ENCODE results near the gene HCFC1R1. TPM values are rescaled to one million over a fixed set of nuclear protein-coding genes. Genes with fewer than 3 reads are reported as not detected.

Gene HCFC1R1
- total RNA-seq, 6 experiments from 2014 or later = 54.6 to 90.3 (median 83.2) TPM

- H3K27ac Mint-ChIP-seq = no peak overlapping the region
- no peaks in the 10 kb centered on the region for H3K36me3 Mint-ChIP-seq (ENCODE audit: low read depth)
- H3K27me3 Mint-ChIP-seq (ENCODE audit: insufficient read depth) = peaks cover 53% of the 10 kb centered on the region
- TF ChIP-seq, protein P1, sequence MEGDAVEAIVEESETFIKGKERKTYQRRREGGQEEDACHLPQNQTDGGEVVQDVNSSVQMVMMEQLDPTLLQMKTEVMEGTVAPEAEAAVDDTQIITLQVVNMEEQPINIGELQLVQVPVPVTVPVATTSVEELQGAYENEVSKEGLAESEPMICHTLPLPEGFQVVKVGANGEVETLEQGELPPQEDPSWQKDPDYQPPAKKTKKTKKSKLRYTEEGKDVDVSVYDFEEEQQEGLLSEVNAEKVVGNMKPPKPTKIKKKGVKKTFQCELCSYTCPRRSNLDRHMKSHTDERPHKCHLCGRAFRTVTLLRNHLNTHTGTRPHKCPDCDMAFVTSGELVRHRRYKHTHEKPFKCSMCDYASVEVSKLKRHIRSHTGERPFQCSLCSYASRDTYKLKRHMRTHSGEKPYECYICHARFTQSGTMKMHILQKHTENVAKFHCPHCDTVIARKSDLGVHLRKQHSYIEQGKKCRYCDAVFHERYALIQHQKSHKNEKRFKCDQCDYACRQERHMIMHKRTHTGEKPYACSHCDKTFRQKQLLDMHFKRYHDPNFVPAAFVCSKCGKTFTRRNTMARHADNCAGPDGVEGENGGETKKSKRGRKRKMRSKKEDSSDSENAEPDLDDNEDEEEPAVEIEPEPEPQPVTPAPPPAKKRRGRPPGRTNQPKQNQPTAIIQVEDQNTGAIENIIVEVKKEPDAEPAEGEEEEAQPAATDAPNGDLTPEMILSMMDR (IDR thresholded peaks at IDR 0.05) = no peak
- H3K4me1 Mint-ChIP-seq (ENCODE audit: low read depth) = no peaks in the 10 kb centered on the region
- H3K9me3 Mint-ChIP-seq = no peaks in the 10 kb centered on the region
- DNase-seq = no peak
- no peak overlapping the region for H3K4me3 Mint-ChIP-seq
Measured at GRCh38 chr16:3038256-3038655, 14.5 kb upstream of the HCFC1R1 start.

GRCh38 chr16:3036726-3037315 is 13.1 kb upstream of the HCFC1R1 start, which contains the start of gene BICDL2:
Gene BICDL2 (minus strand): TSS chr16:3036944. CDS start chr16:3035496, 1,448 bp downstream.
- DNase-seq = no peak
- TF ChIP-seq, protein P1 (IDR thresholded peaks at IDR 0.05) = no peak
- no peak within 1 kb of the TSS for H3K27ac Mint-ChIP-seq
- no peaks in the 10 kb centered on the region for H3K4me1 Mint-ChIP-seq (ENCODE audit: low read depth)
- no peak within 1 kb of the TSS for H3K4me3 Mint-ChIP-seq
- peaks cover 55% of the 10 kb centered on the region for H3K27me3 Mint-ChIP-seq (ENCODE audit: insufficient read depth)
- no peaks in the 10 kb centered on the region for H3K36me3 Mint-ChIP-seq (ENCODE audit: low read depth)
- H3K9me3 Mint-ChIP-seq = no peaks in the 10 kb centered on the region

DNA sequence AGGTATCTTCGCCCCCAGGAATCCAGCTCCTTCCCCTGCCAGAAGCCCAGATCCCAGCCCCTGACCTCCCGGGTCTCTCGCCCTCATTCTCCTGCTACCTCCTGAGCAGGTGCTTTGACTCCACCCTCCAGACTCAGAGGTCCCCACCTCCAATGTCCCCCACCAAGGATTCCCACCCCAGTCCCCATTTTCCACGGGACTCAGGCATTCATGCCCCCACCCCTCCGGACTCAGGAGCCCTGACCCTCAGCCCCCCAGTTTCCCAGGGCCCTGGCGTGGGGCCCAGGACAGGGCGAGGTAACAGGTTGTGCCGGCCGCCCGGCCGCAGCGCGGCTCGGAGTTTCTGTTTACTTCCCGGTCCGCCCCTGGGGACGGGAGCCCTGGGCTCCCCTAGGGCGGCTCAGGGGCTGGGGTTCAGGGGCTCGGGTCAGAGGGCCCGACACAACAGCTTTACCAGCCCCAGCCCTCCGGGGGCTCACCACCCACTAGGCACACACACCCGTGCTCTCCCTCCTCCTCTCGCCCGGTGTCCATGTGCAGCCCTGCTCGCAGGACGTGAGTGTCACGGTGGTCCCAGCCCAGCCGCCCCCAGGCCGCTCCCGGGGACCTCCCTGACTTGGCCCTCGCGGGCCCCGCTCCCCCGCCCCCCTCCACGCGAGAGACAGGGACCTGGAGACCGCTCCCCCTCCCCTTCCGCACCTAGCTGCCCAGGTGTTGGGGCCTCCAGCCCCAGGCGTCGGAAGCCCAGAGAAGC is 12.4 kb upstream of the HCFC1R1 start:
- Mint-ChIP-seq H3K27ac (no peak overlapping the region), H3K36me3 (ENCODE audit: low read depth) (no peaks in the 10 kb centered on the region), H3K4me3 (no peak overlapping the region), H3K4me1 (ENCODE audit: low read depth) (no peaks in the 10 kb centered on the region), H3K9me3 (no peaks in the 10 kb centered on the region), H3K27me3 (ENCODE audit: insufficient read depth) (peaks cover 55% of the 10 kb centered on the region)
- TF ChIP-seq, protein P1 (IDR thresholded peaks at IDR 0.05) = no peak
- no peak for DNase-seq

DNA sequence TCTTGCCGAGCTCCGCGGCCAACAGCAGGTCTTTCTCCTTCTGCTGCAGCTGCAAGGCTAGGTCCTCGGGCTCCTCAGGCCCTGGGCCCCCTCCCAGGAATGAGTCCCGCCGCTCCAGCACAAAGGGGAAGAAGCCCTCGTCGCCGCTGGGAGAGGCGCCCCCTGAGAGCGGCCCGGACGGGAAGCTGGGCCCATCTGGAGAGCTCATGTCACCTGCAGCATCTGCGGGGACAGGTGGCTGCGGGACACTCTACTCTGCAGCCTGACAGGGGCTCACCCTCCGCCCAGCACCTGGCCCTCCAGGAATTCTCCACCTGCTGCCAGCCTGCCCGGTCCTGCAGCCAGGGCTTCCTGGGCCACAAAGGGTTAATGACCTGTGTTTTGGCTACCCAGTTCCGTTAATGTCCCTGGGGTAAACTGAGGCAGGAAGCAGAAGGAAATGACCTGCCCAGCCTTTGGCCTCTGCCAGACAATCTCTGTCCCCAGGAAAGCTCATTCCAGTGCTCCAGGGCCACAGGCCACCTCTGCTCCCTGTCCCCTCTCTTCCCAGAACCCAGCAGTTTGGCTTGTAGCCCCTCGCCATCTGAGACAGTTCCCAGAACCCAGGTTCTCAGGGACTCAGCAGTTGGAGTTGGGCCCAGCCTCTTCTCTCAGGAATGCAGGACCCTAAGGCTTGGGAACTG is 11.7 kb upstream of the HCFC1R1 start:
- TF ChIP-seq, protein P1 (IDR thresholded peaks at IDR 0.05) = no peak
- Mint-ChIP-seq H3K4me3 (no peak overlapping the region), H3K4me1 (ENCODE audit: low read depth) (no peaks in the 10 kb centered on the region), H3K36me3 (ENCODE audit: low read depth) (no peaks in the 10 kb centered on the region), H3K27me3 (ENCODE audit: insufficient read depth) (peaks cover 57% of the 10 kb centered on the region), H3K9me3 (no peaks in the 10 kb centered on the region), H3K27ac (no peak overlapping the region)
- no peak for DNase-seq

DNA sequence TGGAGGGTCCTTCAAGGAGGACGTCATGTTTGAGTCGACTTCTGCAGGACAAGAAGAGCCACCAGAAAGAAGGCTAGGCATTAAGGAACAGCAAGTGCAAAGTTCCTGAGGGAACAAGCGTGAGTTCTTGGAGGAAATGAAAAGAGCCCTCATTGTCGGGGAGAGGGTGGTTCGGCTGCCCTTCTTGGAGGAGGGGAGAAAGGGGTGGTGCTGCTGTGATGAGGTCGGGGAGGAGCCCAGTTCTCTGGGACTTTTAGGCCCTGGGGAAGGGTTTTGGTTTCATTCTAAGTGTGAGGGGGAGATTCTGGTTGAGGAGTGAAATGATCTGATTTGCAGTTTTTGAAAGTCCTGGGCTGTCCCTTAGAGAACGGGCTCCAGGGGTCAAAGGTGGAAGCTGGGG is 8.9 kb upstream of the HCFC1R1 start:
- H3K27ac Mint-ChIP-seq = no peak overlapping the region
- H3K36me3 Mint-ChIP-seq (ENCODE audit: low read depth) = 0 out of 2 replicates have a peak, but pooled peaks cover 5% of the 10 kb centered on the region
- TF ChIP-seq, protein P1 (IDR thresholded peaks at IDR 0.05) = no peak
- no peaks in the 10 kb centered on the region; the same call in 1 of the 2 replicates for H3K9me3 Mint-ChIP-seq
- H3K4me3 Mint-ChIP-seq = no peak overlapping the region
- peaks cover 51% of the 10 kb centered on the region for H3K27me3 Mint-ChIP-seq (ENCODE audit: insufficient read depth)
- DNase-seq = no peak
- H3K4me1 Mint-ChIP-seq (ENCODE audit: low read depth) = peaks cover 6% of the 10 kb centered on the region; the same call in 1 of the 2 replicates
